ENCODE data around the gene RPL29.
"Not testable (repeated sequence)": the region's sequence is repeated elsewhere in the genome, so short reads cannot be mapped to it uniquely, and the experiment has no call there.

Gene RPL29

DNA sequence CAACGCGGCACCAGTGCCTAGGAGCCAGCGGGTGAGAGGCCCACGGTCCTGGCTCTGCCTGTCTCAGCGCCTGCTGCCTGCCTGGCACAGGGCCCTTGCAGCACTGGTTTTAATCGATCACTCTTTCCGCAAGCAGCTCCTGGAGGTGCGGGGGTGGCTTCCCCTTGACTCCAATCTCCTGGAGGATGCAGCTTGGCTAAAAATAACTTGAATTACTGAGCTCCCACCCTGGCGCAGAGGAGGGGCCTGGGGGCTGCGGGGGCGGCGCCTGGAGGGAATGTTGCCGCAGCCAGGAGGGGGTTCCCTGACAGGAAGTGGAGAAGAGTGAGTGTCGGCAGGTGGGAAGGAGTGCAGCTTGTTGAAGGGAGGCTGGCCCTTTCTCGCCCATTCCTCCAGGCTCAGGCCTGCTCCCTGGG lies 9.9 kb upstream of the RPL29 start:
- peak; percentile 52 for DNase-seq (ENCODE audit: low spot score)

DNA sequence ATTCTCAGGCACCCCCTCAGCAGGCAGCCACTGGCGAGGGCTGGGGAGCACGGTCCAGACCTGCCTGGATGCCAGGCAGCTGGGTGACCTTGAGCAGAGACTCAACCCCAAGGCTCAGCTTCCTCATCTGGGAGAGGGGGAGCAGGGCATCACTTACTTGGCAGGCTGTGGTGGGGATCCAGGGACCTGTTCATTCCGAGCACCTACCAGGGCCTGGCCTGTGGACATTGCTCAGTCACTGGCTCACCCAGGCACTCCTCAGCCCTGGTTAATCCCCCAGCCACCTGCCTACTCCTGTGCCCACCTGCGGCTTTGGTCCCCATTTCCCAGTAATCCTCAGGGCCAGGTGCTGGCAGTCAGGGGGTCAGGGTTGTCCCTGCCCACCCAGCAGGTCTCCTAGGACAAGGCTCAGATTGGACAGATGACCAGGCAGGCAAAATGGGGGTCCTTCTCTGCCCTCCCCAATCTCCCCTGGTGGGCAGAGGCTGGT lies 9.3 kb upstream of the RPL29 start:
- no peak for DNase-seq (ENCODE audit: low spot score)

DNA sequence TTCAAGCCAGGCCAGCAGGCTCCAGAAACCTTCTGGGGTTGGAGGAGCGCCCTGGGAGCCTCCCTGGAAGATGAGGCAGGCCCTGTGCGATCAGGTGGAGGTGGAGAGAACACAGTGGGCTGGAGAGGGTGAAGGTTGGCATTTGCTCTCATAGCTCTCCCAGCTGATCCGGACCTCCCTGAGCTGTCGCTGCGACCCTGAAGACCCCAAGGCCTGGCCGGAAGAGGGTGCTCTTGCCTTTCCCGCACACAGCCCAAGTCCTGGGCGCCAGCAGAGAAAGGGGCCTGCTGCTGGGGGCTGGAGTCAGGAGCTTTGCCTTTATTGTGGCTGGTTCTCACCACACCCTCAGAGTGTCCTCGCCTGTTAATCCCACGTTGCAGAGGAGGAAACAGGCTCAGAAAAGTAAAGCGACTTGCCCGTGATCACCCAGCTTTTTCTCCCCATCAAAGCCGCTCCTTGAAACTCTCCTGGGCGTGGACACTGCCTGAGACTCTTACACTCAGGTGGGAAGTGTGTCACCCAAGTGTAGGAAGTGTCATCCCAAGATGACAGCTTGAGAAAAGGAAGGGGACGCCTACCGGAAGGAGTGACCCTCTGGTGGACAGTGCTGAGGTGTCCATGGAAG lies 8.6 kb upstream of the RPL29 start:
- peak; percentile 83 for DNase-seq (ENCODE audit: low spot score)

DNA sequence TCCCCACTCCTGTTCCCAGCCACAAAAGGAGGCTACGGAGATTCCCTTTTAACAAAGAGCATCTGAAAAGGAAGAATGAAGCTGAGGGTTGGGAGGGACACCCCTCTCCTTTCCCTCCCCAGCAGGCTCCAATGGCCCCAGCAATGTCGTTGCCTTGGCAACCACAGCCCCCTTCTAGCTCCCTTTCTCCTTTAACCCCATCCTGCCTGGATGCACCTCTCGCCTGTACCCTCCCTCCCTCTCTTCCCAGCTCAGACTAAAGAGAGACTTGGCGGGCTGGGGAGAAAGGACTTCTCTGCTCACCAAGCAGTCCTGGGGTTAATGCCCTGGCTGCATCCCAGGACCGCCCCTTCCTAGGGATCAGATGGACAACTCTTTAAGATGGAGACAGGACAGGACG lies 7.1 kb upstream of the RPL29 start:
- no peak for DNase-seq (ENCODE audit: low spot score)

DNA sequence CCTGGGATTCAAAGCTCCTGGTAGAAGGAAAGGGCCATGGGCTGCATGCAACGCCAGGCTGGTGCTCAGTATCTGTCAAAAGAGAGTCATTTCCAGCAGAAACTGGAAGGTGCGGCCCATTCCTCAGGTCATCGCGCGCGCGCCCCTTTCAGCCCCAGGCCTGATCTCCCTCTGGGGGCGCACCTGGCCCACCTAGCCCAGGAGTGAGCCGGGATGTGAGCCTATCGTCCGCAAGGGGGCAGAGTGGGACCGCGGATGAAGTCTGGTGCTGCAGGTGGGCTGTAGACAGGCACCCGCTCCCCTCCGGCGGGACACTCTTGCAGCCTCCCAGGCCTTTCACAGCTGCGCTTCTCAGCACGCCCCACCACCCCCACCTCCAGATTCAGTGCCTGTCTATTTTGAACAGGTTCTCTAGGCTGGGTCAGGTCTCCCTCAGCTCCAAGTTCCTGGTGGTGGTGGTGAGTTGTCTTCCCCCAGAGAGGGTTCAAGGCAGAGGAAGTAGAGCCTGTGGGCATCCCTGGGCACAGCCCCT lies 5.8 kb upstream of the RPL29 start:
- no peak for DNase-seq (ENCODE audit: low spot score)

DNA sequence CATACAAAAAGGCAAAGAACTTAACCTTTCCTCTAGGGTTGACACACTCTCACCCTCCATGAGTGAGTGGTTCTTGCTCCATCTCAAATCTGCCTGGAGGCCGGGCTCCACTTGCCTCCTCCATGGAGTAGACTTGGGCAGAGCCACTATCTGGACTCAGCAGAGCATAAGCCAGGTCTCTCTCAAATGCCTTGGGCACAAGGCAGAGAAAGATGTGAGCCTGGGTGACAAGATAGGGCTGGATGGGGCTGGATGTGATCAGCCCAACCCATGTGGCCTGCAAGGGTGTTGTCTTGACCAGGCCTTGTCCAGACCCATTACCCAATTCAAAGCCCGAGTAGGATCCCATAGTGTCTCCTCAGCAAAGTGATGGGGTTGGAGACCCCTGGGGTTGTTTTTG lies 4.2 kb upstream of the RPL29 start:
- no peak for DNase-seq (ENCODE audit: low spot score)

DNA sequence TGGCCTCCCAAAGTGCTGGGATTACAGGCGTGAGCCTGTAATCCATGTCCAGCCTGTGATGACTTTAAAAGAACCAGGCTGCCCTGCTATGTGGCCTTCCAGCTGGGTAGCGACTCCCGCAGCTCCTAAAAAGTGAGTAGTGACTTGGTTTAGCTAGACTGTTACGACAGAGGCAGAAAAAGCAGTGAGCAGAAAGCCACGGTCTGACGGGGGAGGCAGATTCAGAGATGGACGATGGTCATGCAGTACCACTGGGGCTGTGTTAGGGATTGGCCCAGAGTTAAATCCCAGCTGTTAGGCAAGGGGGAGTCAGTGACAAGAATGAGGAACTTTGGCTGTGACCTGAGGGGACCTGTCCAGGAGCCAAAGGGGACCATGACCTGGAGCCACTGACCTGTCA lies 3.1 kb upstream of the RPL29 start:
- no peak for DNase-seq (ENCODE audit: low spot score)

DNA sequence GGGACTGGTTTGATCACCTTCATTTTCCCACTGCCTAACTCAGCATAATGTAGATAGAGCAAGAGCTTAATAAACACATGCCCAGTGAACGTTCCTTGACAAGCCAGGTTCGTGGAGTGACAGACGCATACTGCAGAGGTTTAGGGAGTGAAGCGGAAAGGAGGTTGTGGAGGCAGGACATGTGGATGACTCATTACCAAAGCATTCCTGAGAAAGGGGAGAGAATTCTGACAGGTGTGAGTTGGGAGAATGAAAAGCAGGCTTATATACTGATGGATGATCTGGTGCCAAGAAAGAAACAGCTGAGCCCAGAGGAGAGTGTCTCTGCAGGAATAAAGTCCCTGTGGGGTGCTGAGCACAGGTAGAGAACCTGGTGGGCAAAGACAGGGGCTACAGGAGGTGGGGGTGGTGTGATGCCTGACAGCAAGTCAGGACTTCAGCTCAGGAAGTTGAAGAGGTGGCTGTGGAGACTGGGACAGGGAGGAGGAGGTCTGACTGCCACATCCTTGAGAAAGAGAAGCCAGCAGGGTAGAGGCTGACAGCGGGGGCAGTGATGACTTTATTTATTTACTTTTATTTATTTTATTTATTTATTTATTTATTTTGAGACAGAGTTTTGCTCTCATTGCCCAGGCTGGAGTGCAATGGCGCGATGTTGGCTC lies 2.4 kb upstream of the RPL29 start:
- DNase-seq (ENCODE audit: low spot score), result no peak

DNA sequence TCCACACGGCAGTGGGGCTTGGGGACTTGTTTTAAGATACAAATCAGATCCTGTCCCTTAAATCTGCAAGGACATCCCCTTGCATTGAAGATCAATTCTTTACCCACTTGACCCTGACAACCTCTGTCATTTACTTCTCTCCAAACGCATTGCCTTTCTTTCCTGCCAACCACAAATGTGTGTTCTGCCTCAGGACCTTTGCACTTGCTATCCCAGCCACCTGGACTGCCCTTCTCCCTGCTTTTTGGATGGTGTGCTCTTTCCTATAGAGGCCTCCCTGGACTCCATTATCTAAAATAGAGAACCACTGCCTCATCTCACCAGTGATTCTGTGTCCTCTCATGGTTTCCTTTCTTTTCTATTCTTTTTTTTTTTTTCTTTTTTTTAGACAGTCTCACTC lies 1.5 kb upstream of the RPL29 start:
- DNase-seq (ENCODE audit: low spot score), result no peak

DNA sequence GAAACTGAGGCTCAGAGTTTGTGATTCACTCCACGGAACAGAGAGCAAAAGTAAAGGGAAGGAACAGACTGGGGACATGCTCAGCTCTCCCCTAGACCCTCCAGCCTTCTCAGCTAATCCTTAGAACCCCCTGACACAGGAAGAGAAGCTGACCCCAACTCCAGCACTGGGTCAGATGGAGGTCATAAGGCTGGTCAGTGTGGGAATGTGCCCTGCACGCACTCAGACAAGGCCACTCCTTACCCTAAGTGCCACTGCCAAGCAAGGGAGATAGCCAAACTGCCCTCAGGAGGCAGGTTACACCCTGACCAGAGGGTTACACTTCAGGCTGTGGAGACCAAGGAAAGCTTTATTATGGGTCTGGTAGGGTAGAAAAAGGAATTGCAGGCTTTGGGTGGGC lies 1.2 kb downstream of the RPL29 start:
- no peak for DNase-seq (ENCODE audit: low spot score)

DNA sequence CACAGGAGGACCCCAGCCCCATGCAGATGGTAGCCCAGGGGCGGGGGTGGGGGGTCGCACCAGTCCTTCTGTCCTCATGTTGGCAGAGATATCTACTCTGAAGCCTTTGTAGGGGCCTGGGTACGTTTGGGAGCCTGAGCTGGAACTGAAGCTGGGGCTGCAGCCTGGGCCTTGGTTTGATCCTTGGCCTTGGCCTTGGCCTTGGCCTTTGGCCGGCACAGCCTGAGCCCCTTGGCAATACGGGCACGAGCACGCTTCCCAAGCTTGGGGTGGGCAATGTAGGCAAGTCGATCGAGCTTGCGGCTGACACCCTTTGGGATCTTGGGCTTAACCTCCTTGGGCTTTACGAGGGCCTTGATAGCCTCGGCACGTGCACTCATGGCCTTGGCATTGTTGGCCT lies 2.0 kb downstream of the RPL29 start:
- not testable (repeated sequence) for DNase-seq (ENCODE audit: low spot score)

DNA sequence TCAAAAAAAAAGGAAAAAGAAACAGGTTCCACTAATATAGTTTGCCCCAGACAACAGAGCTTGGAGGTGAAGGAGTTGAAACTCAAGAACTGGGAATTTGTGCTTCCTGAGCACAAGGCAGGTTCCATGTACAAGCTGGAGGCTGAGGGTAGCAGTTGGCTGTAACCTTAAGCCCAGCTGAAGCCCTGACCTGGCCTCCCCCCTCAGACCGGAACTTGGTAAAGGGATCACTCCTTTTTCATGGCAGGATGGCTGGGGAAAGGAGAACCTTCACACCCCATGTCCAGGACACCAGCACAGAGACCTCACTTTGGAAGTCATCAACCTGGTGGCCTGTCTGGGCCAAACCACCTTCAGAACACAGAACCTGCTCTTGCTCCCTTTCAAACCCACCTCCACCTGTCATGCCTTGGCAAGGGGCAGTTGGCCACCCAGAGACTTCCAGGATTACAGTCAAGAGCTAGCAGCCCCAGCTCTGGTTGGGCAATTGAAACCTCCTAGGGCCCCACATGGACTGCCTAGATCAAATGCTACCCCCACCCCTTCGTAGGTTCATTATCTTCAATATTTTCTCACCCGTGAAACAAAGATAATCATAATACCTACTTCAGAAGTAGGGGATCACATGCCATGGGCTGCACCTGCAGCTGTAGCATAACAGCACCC lies 3.5 kb downstream of the RPL29 start:
- DNase-seq (ENCODE audit: low spot score), result no peak

DNA sequence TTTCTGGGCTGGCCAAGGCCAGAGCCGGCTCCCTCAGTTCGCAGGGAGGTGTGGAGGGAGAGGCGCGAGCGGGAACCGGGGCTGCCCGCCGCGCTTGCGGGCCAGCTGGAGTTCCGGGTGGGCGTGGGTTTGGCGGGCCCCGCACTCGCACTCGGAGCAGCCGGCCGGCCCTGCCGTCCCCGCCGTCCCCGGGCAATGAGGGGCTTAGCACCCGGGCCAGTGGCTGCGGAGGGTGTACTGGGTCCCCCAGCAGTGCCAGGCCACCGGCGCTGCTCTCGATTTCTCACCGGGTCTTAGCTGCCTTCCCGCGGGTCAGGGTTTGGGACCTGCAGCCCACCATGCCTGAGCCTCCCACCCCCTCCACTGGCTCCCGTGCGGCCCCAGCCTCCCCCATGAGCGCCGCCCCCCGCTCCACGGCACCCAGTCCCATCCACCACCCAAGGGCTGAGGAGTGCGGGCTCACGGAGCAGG lies 5.2 kb downstream of the RPL29 start:
- not testable (repeated sequence) for DNase-seq (ENCODE audit: low spot score)

DNA sequence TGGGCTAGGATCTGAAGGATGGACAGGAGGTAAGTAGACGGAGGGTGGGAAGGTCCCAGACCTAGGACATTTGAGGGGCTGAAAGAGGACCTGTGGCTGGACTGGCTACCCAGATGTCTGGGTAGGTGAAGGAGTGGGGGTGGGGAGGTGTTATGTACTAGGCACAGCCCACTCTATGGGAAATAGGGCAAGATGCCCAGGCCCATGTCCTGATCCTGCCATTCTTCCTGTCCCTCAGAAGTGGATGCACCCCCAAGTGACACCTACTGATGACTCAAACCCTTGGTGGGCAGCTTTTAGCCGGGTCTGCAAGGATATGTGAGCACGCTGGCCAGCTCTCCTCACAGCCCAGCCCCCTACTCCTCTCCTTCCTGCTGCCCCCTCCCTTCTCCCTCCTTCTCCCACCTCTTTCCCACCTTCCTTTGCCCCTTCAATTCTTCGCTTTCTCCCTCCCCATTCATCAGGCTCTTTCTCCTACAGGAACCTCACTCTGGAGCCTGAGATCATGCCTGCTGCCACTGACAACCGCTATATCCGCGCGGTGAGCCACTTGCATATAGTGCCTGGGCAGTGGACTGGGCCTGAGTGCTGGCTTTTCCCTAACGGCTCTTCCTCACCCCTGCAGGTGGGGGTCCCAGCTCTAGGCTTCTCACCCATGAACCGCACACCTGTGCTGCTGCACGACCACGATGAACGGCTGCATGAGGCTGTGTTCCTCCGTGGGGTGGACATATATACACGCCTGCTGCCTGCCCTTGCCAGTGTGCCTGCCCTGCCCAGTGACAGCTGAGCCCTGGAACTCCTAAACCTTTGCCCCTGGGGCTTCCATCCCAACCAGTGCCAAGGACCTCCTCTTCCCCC lies 7.2 kb downstream of the RPL29 start:
- no peak for DNase-seq (ENCODE audit: low spot score)

DNA sequence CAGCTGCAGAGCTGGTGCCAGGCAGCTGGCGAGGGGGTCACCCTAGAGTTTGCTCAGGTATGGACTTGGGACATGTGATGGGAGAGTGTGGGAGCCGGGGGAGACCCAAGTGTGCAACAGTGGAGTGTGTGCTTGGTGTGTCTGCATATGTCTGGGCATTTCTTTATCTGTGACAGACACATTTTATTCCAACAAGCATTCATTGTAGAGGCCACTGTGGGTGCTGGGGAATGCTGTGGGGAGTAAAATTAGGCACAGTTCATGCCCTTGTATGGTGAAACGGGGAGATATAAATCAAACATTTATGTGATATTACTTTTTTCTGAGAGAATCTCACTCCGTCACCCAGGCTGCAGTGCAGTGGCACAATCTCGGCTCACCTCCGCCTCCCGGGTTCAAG lies 8.1 kb downstream of the RPL29 start:
- no peak for DNase-seq (ENCODE audit: low spot score)

DNA sequence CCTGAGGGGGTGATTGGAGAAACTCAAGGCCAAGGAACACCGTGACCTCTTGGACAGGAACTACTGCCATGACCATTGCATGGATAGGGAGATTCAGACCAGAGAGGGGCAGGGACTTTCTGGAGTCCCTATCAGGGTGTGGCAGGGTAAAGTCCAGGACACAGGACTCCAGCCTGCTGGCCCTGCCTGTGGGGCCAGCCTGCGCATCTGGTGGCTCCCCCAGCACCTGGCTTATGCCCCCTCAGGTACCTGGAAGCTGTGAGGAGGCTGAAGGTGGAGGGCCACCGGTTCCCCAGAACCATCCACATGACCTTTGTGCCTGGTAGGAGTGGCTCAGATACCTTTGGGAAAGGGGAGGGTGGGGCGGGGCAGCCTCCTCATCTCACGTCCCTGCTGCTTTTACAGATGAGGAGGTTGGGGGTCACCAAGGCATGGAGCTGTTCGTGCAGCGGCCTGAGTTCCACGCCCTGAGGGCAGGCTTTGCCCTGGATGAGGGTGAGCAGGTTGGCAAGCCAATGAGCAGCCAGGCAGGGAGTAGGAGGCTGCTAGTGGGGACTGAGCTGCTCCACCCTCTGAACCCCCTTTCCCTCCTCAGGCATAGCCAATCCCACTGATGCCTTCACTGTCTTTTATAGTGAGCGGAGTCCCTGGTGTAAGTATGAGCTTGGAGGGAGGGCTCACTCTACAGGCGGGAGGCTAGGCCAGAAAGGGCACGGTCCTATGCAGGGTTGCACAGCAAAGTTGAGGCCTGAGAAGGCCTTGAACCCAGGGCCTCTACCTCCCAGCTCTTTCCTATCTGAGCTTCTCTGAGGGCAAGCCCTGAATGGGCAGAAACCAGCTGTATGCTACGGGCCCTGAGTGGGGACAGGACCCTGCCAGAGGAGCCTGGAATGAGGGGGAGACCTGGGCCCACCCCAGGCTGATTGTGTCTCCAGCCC lies 9.4 kb downstream of the RPL29 start:
- DNase-seq (ENCODE audit: low spot score), result no peak

DNA sequence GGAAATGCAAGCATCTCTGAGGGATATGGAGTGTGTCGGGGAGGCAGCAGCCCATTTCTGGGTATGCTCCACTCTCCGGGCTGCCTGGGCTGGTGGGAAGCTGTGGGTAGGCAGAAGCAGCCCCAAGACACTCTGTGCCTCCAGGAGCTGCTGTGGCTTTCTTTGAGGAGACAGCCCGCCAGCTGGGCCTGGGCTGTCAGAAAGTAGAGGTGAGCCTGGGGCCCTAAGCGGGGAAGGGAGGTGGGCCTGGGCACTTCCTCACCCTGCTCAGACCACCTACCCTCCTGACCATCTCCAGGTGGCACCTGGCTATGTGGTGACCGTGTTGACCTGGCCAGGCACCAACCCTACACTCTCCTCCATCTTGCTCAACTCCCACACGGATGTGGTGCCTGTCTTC lies 10.6 kb downstream of the RPL29 start:
- DNase-seq (ENCODE audit: low spot score), result no peak

DNA sequence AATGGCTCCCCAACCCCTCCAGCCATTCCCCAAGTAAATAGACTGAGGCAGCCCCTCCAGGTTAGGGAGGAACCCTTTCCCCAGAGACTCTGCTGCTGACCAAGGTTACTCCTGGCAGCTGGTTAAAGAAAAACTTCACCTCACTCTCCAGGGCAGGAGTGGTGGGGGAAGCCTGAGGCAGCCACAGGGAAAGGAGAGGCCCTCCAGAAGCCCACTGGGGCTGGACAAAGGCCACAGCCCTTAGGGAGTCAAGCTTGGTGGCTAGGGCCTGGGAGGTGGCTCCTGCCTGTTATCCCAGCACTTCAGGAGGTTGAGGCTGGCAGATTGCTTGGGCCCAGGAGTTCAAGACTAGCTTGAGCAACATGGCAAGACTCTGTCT lies 11.4 kb downstream of the RPL29 start:
- no peak for DNase-seq (ENCODE audit: low spot score)

DNA sequence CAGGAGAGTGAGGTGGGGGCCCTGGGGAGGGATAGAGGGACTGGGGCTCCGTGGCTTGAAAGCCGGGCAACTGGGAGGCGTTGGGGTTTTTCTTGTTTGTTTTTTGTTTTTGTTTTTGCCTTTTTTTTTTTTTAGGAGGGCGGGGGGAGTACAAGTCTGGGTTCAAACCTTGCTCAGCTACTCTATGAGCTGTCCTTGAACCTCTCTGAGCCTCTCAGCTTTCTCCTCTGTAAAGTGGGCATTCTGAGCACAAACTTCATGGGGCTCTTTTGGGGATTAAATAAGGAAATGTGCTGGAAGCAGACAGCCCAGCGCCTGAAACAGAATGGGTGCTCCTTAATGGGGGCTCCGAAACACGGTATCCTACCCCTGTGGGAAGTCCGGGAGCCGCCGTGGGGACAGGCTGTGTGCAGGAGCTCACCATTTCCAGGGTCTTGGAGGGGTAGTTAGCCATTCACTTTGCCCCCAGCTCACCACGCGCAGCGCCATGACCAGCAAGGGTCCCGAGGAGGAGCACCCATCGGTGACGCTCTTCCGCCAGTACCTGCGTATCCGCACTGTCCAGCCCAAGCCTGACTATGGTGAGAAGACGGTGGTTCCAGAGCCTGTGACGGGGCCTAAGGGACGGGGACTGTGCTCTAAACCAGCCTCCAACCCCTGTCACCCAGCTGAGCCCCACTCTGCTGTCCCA lies 12.0 kb downstream of the RPL29 start:
- no peak for DNase-seq (ENCODE audit: low spot score)

DNA sequence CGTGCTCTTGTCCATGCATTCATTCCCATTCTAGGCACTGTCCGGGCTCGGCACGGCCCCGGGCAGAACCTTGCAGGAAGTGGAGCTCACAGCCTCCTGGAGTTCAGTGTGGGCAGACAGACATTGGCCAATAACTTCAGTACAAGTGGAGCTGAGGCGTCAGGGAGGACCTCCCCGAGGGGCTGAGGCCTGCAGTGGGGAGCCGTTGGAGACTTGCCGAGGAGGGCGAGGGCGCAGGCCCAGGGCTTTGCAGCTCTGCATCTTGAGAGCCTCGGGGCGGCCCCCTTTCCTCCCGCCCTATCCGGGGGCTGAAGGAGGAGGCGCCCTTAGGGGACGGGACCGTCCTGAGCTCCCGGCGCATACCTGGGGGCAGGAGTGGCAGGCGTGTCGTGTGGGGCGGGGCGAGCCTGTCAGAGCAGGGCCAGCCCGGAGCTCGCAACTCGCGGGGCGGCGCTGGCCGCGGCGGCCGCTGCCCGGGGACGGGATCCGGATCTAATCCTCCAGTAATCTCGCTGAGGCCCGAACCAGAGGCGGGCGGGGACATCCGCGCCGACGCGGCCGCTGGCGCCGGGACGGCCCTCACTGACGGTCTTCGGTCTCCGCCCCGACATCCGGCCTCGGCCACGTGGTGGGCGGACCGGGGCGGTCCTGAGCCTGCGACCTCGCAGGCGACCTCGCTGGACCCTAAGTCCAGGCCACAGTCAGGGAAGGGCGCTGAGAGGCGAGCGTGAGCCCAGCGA lies 12.7 kb downstream of the RPL29 start, which contains the start of gene ACY1:
TSS of gene ACY1 (plus strand) at position 698 of the 740 bp plus-strand sequence. CDS start 530 bp downstream, outside the sequence.
- DNase-seq (ENCODE audit: low spot score), result peak; percentile 80

All from globus pallidus (tissue), 1 donor.